Ovary (tissue), 9 donors: Measurements from ENCODE around the gene TMEM131. TPM values are rescaled to one million over a fixed set of nuclear protein-coding genes. Genes with fewer than 3 reads are reported as not detected.

ENCODE experiments used
- DNase-seq, 5 donors: peaks; one replicate each; pipeline ENCODE4 v3.0.0-alpha.2; 2019 to 2020
- H3K27ac ChIP-seq, 2 donors: fragments of 200-600 bp; one replicate each; pipeline versions ENCODE4 v1.5.1 to v1.8.0; 2019 to 2022
- H3K27me3 ChIP-seq: fragments of 200-600 bp; one replicate; pipeline ENCODE4 v1.8.0; 2022
- H3K36me3 ChIP-seq: fragments of 200-600 bp; sonication (generic); one replicate; pipeline ENCODE4 v1.5.1; 2019
- H3K4me1 ChIP-seq: one replicate; pipeline ENCODE4 v1.8.1; 2013; ENCODE audit warnings: mild to moderate bottlenecking, moderate library complexity; ENCODE audit not compliant: insufficient read depth
- H3K4me3 ChIP-seq: fragments of 200-600 bp; sonication (generic); one replicate; pipeline ENCODE4 v1.5.1; 2017
- H3K9me3 ChIP-seq, 2 donors: fragments of 200-600 bp in 1 of 2; sonication (generic) in 1 of 2; one replicate each; pipeline versions ENCODE4 v1.5.1 to v1.8.1; 2013 to 2019; ENCODE audit warnings: mild to moderate bottlenecking in 1 of 2, moderate library complexity in 1 of 2
- CTCF ChIP-seq, 3 donors: fragments of 450-650 bp in 2 of 3; fragments of 200-600 bp in 1 of 3; IDR thresholded peaks; one replicate each; pipeline versions ENCODE4 v1.5.1 to v1.8.0; 2016 to 2022; ENCODE audit warnings: antibody characterized with exemption in 3 of 3, mild to moderate bottlenecking in 1 of 3
- EP300 ChIP-seq: sonication (generic); formaldehyde crosslinking; IDR thresholded peaks from one replicate; pipeline ENCODE4 v1.6.1; 2017; ENCODE audit warnings: antibody characterized with exemption
- POLR2A ChIP-seq: fragments of 450-650 bp; IDR thresholded peaks from one replicate; pipeline ENCODE4 v1.6.1; 2017; ENCODE audit warnings: antibody characterized with exemption, mild to moderate bottlenecking, moderate library complexity
- WGBS, 3 donors: extraction: QIAGEN DNeasy Blood & Tissue Kit in 1 of 3; methylation state at CpG; one replicate each; pipeline versions ENCODE4 v1.1.5 to v1.1.7; 2013 to 2017; 5-methylcytosine and 5-hydroxymethylcytosine counted together
- intact Hi-C, 4 donors: fragments of 100-400 bp; cut with DNase I; formaldehyde crosslinking; loops; one replicate each; pipeline versions ENCODE4 v1.11.0 to v1.15.1; 2022 to 2023
- polyA plus RNA-seq, 2 donors: library from polyadenylated mRNA; stranded (reverse); fragments of 200-250 nt in 1 of 2; fragments of 350-450 nt in 1 of 2; fragmentation: Illumina TruSeq in 1 of 2; extraction: RNeasy Lipid Tissue Mini Kit (QIAGEN cat#74804) in 1 of 2; gene quantifications; one replicate each; pipeline ENCODE4 v1.2.3, GENCODE V29; 2013 to 2014
- small RNA-seq: library from RNA; depleted of rRNA; stranded (forward); fragments of <200 nt; gene quantifications from one replicate; pipeline ENCODE3, GENCODE V24; 2016
- total RNA-seq, 7 donors: library from RNA; depleted of rRNA in 2 of 7; stranded (reverse); fragments of >200 nt in 2 of 7; fragmentation: NEBNext Ultra II Directional in 3 of 7; extraction: Animal tissue kit (Norgen Biotek cat#: 25700) in 3 of 7; gene quantifications; one replicate each; pipeline versions ENCODE4 v1.1.0 to v1.2.4, GENCODE V29; 2016 to 2023
- donor health status: DM: no; HTN: no; CAD: no; lungs with moderate emphysema.
- donor health status: DM: no; HTN: no; CAD: no.
- donor health status: Bipolar disorder and iron deficiency.
- donor health status: DM: yes; HTN: yes; CAD: no.
- donor health status: DM: no; HTN: no; CAD: no.
- donor health status: DM: yes; HTN: yes; CAD: no.

TMEM131 gene
- total and polyA plus RNA-seq, 9 donors = 16.1 to 44.0 (median 38.4) TPM

- WGBS, 3 donors = 78 to 82% (median 79%) methylated on average over 11 of the region's 11 CpGs
- intact Hi-C loops = loop anchor here in 1 of 4 donors (10.0 kb wide), 1 partner anchor 1643 kb away; no protein-coding TSS in a partner anchor
- Histone ChIP-seq H3K4me1 (no peaks in the 10 kb centered on the region), H3K36me3 (no peaks in the 10 kb centered on the region), H3K27me3 (no peaks in the 10 kb centered on the region), H3K27ac (no peak overlapping the region), H3K4me3 (no peak overlapping the region), H3K9me3 (no peaks in the 10 kb centered on the region)
- DNase-seq = peak in 1 of 5 donors; percentile 7
- TF ChIP-seq POLR2A (no peak), CTCF (IDR thresholded peaks at IDR 0.05) (no peak), EP300 (no peak)
Measured at GRCh38 chr2:97707362-97708047, 288.2 kb downstream of the TMEM131 start.

GRCh38 chr2:97706708-97707345, 288.9 kb downstream of the TMEM131 start:
- H3K27ac ChIP-seq = no peak overlapping the region
- 57 to 64% (median 60%) methylated on average over 11 of the region's 11 CpGs for WGBS, 3 donors
- H3K36me3 ChIP-seq = no peaks in the 10 kb centered on the region
- H3K9me3 ChIP-seq = no peaks in the 10 kb centered on the region
- no peak for TF ChIP-seq CTCF (IDR thresholded peaks at IDR 0.05)
- TF ChIP-seq EP300 = no peak
- no peak for TF ChIP-seq POLR2A
- peak in 1 of 5 donors; percentile 6 for DNase-seq
- no peak overlapping the region for H3K4me3 ChIP-seq
- no peaks in the 10 kb centered on the region for H3K4me1 ChIP-seq
- H3K27me3 ChIP-seq = no peaks in the 10 kb centered on the region
- intact Hi-C loops = loop anchor here in 1 of 4 donors (10.0 kb wide), 1 partner anchor 1642 kb away; no protein-coding TSS in a partner anchor

Small RNAs within 50 kb of the gene (small RNA-seq; reads per million reads assigned to genes)
- gene HMGN1P36 (not detected), gene RNU7-96P (not detected)

Other genes with a start within 250 kb of the TMEM131 start
- 10 to 100 TPM in 1 of 7 donors, 1 to 10 TPM in 4, under 1 TPM in 2; 0.56 to 15.7 (median 2.2) TPM for gene VWA3B, start 91.2 kb upstream of the TMEM131 start, total RNA-seq
- gene VWA3B, start 91.2 kb upstream of the TMEM131 start, polyA plus RNA-seq = 1 to 10 TPM in 1 of 2 donors, under 1 TPM in 1; 0.82 to 1.1 TPM